ENCODE measurements around the gene ZNF235.
"Not testable (repeated sequence)": the region's sequence is repeated elsewhere in the genome, so short reads cannot be mapped to it uniquely, and the experiment has no call there.

ZNF235 gene

GRCh38 chr19:44255705-44256411 is 49.0 kb downstream of the ZNF235 start:
- DNase-seq (ENCODE audit: low read depth), result no peak

DNA sequence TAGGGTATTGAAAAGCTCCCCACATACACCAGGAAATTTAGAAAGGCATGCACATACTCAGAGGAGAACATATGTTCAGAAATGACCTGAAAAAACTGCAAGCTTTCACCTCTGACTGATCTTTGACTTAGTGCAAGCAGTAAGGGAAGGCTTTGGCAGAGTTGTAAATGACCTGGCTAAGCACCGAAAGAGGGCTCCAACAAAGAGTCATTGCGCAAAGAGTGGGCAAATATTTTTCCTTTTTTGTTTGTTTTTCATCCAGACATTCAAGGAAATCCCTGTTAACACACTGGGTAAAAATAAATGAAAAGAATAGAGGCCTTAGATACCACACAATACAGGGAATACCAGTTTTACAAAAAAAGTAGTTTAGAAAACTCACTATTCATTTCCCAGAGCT is 50.3 kb downstream of the ZNF235 start:
- DNase-seq (ENCODE audit: low read depth), result no peak

DNA sequence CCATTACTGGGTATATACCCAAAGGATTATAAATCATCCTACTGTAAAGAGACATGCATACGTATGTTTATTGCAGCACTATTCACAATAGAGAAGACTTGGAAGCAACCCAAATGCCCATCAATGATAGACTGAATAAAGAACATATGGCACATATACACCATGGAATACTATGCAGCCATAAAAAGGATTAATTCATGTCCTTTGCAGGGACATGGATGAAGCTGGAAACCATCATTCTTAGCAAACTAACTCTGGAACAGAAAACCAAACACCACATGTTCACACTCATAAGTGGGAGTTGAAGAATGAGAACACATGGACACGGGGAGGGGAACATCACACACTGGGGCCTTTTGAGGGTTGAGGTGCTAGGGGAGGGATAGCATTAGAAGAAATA is 51.4 kb downstream of the ZNF235 start:
- DNase-seq (ENCODE audit: low read depth), result not testable (repeated sequence)

DNA sequence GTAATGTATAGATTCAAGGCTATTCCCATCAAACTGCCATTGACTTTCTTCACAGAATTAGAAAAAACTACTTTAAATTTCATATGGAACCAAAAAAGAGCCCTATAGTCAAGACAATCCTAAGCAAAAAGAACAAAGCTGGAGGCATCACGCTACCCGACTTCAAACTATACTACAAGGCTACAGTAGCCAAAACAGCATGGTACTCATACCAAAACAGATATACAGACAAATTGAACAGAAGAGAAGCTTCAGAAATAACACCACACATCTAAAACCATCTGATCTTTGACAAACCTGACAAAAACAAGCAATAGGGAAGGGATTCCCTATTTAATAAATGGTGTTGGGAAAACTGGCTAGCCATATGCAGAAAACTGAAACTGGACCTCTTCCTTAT is 52.5 kb downstream of the ZNF235 start:
- not testable (repeated sequence) for DNase-seq (ENCODE audit: low read depth)

- no peak for DNase-seq (ENCODE audit: low read depth)
These were observed 68.4 kb downstream of the ZNF235 start for GRCh38 chr19:44236384-44236783.
